ENCODE measurements around the gene ABLIM1. TPM values are rescaled to one million over a fixed set of nuclear protein-coding genes. Genes with fewer than 3 reads are reported as not detected.
A peak's percentile ranks its signal among the peaks of the same experiment; 100 is the strongest.

The ABLIM1 gene
- total and polyA plus RNA-seq, 2 experiments from 2014 or later = 21.9 to 45.1 TPM

- Histone ChIP-seq H3K79me2 (replicated peaks; ENCODE audit: insufficient read depth) (peaks cover 48% of the 10 kb centered on the region), H2AFZ (no peak overlapping the region), H3K4me3 (peak overlapping the region; percentile 53), H3K36me3 (ENCODE audit: insufficient read depth) (no peaks in the 10 kb centered on the region), H3K4me2 (peak overlapping the region; percentile 77), H3F3A (replicated peaks; ENCODE audit: low read depth) (no peaks in the 10 kb centered on the region), H3K9me2 (ENCODE audit: insufficient read depth) (no peaks in the 10 kb centered on the region), H3K27me3 (ENCODE audit: insufficient read depth) (no peaks in the 10 kb centered on the region), H3K27ac (ENCODE audit: low read depth) (no peak overlapping the region), H3K4me1 (ENCODE audit: insufficient read depth) (peaks cover 50% of the 10 kb centered on the region), H4K20me1 (replicated peaks; ENCODE audit: insufficient read depth) (no peaks in the 10 kb centered on the region)
- peak overlapping the region; percentile 93; the same call in 1 of the 2 replicates for H3K27ac Mint-ChIP-seq
- TF ChIP-seq ZNF462 (CRISPR knock-in tag; IDR thresholded peaks at IDR 0.05) (no peak), EZH2phosphoT487 (IDR thresholded peaks at IDR 0.05; ENCODE audit: unreplicated experiment) (no peak), CTCF (conservative IDR thresholded peaks at IDR 0.05; ENCODE audit: low read depth in 2 of 2) (no peak), NANOG (IDR thresholded peaks at IDR 0.05; ENCODE audit: borderline replicate concordance) (no peak), STAT1 (IDR thresholded peaks at IDR 0.05; ENCODE audit: unreplicated experiment) (no peak), CREB1 (CRISPR knock-in tag; IDR thresholded peaks at IDR 0.05; ENCODE audit: low read depth) (no peak), ETS1 (IDR thresholded peaks at IDR 0.05) (no peak), ZNF114 (CRISPR knock-in tag; IDR thresholded peaks at IDR 0.05) (no peak), REST (IDR thresholded peaks at IDR 0.05; ENCODE audit: unreplicated experiment) (no peak)
- no peaks in the 10 kb centered on the region for H3K36me3 Mint-ChIP-seq (ENCODE audit: low read depth)
- no peaks in the 10 kb centered on the region for H3K9me3 Mint-ChIP-seq
- no peak for DNase-seq (ENCODE audit: low spot score)
- no peak for ATAC-seq
- peak overlapping the region; percentile 80 for H3K4me3 Mint-ChIP-seq
- peaks cover 52% of the 10 kb centered on the region for H3K4me1 Mint-ChIP-seq
- H3K27me3 Mint-ChIP-seq (ENCODE audit: insufficient read depth, low read depth, poor library complexity) = peaks cover 5% of the 10 kb centered on the region
Measured at GRCh38 chr10:114526126-114526503, 132.0 kb downstream of the ABLIM1 start.
